ENCODE results near the gene ZNF787. TPM values are rescaled to one million over a fixed set of nuclear protein-coding genes. Genes with fewer than 3 reads are reported as not detected.

ZNF787 gene
- total RNA-seq, 2 donors from 2014 or later = 13.4 to 18.7 TPM

GRCh38 chr19:56117376-56117884, 3.7 kb downstream of the ZNF787 start:
- no peak overlapping the region for H3K27ac ChIP-seq

GRCh38 chr19:56116606-56117005, 4.5 kb downstream of the ZNF787 start:
- H3K4me1 ChIP-seq (ENCODE audit: control insufficient read depth in 1 of 2, low read depth in 2 of 2) = peaks cover 20 to 38% of the 10 kb centered on the region in 2 donors
- no peak for DNase-seq (ENCODE audit: low spot score)

More at GRCh38 chr19:56117376-56117884, 3.7 kb downstream of the ZNF787 start:
- no peaks in the 10 kb centered on the region for H3K36me3 ChIP-seq
- H3K27me3 ChIP-seq (replicated peaks; ENCODE audit: insufficient read depth) = no peaks in the 10 kb centered on the region
- H3K4me1 ChIP-seq (ENCODE audit: control insufficient read depth in 1 of 2, low read depth in 2 of 2) = peaks cover 20 to 33% of the 10 kb centered on the region in 2 donors
- H3K9me3 ChIP-seq = no peaks in the 10 kb centered on the region
- H3K4me3 ChIP-seq = no peak overlapping the region
- DNase-seq (ENCODE audit: low spot score) (no peak), ATAC-seq (ENCODE audit: insufficient number of reproducible peaks, low FRiP score, low read depth) (no peak)
- TF ChIP-seq CTCF (IDR thresholded peaks at IDR 0.05) = no peak

GRCh38 chr19:56115490-56115889, 5.6 kb downstream of the ZNF787 start:
- DNase-seq (ENCODE audit: low spot score) (no peak), ATAC-seq (ENCODE audit: insufficient number of reproducible peaks, low FRiP score, low read depth) (no peak)
- TF ChIP-seq CTCF (IDR thresholded peaks at IDR 0.05) = no peak
- Histone ChIP-seq H3K27me3 (replicated peaks; ENCODE audit: insufficient read depth) (no peaks in the 10 kb centered on the region), H3K4me3 (no peak overlapping the region), H3K9me3 (no peaks in the 10 kb centered on the region), H3K27ac (no peak overlapping the region), H3K4me1 (ENCODE audit: control insufficient read depth in 1 of 2, low read depth in 2 of 2) (peaks cover 24 to 47% of the 10 kb centered on the region in 2 donors), H3K36me3 (no peaks in the 10 kb centered on the region)

More at GRCh38 chr19:56116606-56117005, 4.5 kb downstream of the ZNF787 start:
- Histone ChIP-seq H3K4me3 (no peak overlapping the region), H3K27ac (no peak overlapping the region), H3K9me3 (no peaks in the 10 kb centered on the region), H3K27me3 (replicated peaks; ENCODE audit: insufficient read depth) (no peaks in the 10 kb centered on the region), H3K36me3 (no peaks in the 10 kb centered on the region)
- ATAC-seq (ENCODE audit: insufficient number of reproducible peaks, low FRiP score, low read depth) = no peak
- TF ChIP-seq CTCF (IDR thresholded peaks at IDR 0.05) = no peak

- H3K9me3 ChIP-seq = no peaks in the 10 kb centered on the region
- no peak for DNase-seq (ENCODE audit: low spot score)
- no peak for TF ChIP-seq CTCF (IDR thresholded peaks at IDR 0.05)
- peaks cover 22 to 44% of the 10 kb centered on the region in 2 donors for H3K4me1 ChIP-seq (ENCODE audit: control insufficient read depth in 1 of 2, low read depth in 2 of 2)
- no peak overlapping the region for H3K4me3 ChIP-seq
- no peaks in the 10 kb centered on the region for H3K36me3 ChIP-seq
- no peaks in the 10 kb centered on the region for H3K27me3 ChIP-seq (replicated peaks; ENCODE audit: insufficient read depth)
- no peak for ATAC-seq (ENCODE audit: insufficient number of reproducible peaks, low FRiP score, low read depth)
- H3K27ac ChIP-seq = no peak overlapping the region
Measured at GRCh38 chr19:56114778-56115110, 6.4 kb downstream of the ZNF787 start.

GRCh38 chr19:56114051-56114777, 6.9 kb downstream of the ZNF787 start:
- DNase-seq (ENCODE audit: low spot score) (no peak), ATAC-seq (ENCODE audit: insufficient number of reproducible peaks, low FRiP score, low read depth) (no peak)
- peaks cover 22 to 44% of the 10 kb centered on the region in 2 donors for H3K4me1 ChIP-seq (ENCODE audit: control insufficient read depth in 1 of 2, low read depth in 2 of 2)
- H3K9me3 ChIP-seq = no peaks in the 10 kb centered on the region
- no peak overlapping the region for H3K27ac ChIP-seq
- no peak for TF ChIP-seq CTCF (IDR thresholded peaks at IDR 0.05)
- no peaks in the 10 kb centered on the region for H3K36me3 ChIP-seq
- H3K27me3 ChIP-seq (replicated peaks; ENCODE audit: insufficient read depth) = no peaks in the 10 kb centered on the region
- no peak overlapping the region for H3K4me3 ChIP-seq

All from thoracic aorta (tissue), 2 donors.